GDM1 (cell line): ENCODE measurements around the gene ITPR2.

ENCODE experiments used
- DNase-seq: peaks from one replicate; lab custom pipeline; 2025; lab: John Stamatoyannopoulos, UW

The ITPR2 gene

GRCh38 chr12:26821212-26821701, 11.7 kb downstream of the ITPR2 start:
- DNase-seq = no peak

GRCh38 chr12:26818636-26819035, 14.4 kb downstream of the ITPR2 start:
- no peak for DNase-seq

- DNase-seq = no peak
These were observed 14.8 kb downstream of the ITPR2 start for GRCh38 chr12:26818201-26818600.

- no peak for DNase-seq
These were observed 15.8 kb downstream of the ITPR2 start for GRCh38 chr12:26817183-26817591.

- no peak for DNase-seq
These were observed 19.2 kb downstream of the ITPR2 start for GRCh38 chr12:26813812-26814211.

- DNase-seq = no peak
These were observed 22.7 kb downstream of the ITPR2 start for GRCh38 chr12:26810330-26810729.

GRCh38 chr12:26809611-26810285, 23.2 kb downstream of the ITPR2 start:
- no peak for DNase-seq

GRCh38 chr12:26808766-26809476, 24.1 kb downstream of the ITPR2 start:
- DNase-seq = no peak

GRCh38 chr12:26807292-26807691, 25.7 kb downstream of the ITPR2 start:
- DNase-seq = no peak

GRCh38 chr12:26806556-26806955, 26.4 kb downstream of the ITPR2 start:
- no peak for DNase-seq

GRCh38 chr12:26805401-26805971, 27.5 kb downstream of the ITPR2 start:
- DNase-seq = no peak

GRCh38 chr12:26803552-26803951, 29.4 kb downstream of the ITPR2 start:
- no peak for DNase-seq

- DNase-seq = no peak
These were observed 31.5 kb downstream of the ITPR2 start for GRCh38 chr12:26801486-26801885.

GRCh38 chr12:26800858-26801257, 32.1 kb downstream of the ITPR2 start:
- DNase-seq = no peak

- no peak for DNase-seq
These were observed 32.6 kb downstream of the ITPR2 start for GRCh38 chr12:26800347-26800746.

GRCh38 chr12:26799741-26800140, 33.3 kb downstream of the ITPR2 start:
- no peak for DNase-seq

GRCh38 chr12:26798640-26799039, 34.4 kb downstream of the ITPR2 start:
- DNase-seq = no peak

GRCh38 chr12:26798023-26798422, 35.0 kb downstream of the ITPR2 start:
- no peak for DNase-seq

- DNase-seq = no peak
These were observed 37.1 kb downstream of the ITPR2 start for GRCh38 chr12:26795910-26796309.

- no peak for DNase-seq
These were observed 41.6 kb downstream of the ITPR2 start for GRCh38 chr12:26791301-26791791.

- no peak for DNase-seq
These were observed 42.4 kb downstream of the ITPR2 start for GRCh38 chr12:26790645-26790994.

GRCh38 chr12:26789731-26790644, 43.0 kb downstream of the ITPR2 start:
- DNase-seq = no peak
